Mesodermal cell (in vitro differentiated cells): ENCODE data around the gene DYRK2.
"Not testable (repeated sequence)": the region's sequence is repeated elsewhere in the genome, so short reads cannot be mapped to it uniquely, and the experiment has no call there.

ENCODE experiments used
- H3K27ac ChIP-seq: 2 replicates; pipeline ENCODE4 v1.7.0; 2013; ENCODE audit warnings: mild to moderate bottlenecking, low read depth, low read length, moderate library complexity; ENCODE audit not compliant: severe bottlenecking
- H3K36me3 ChIP-seq: 2 replicates; pipeline ENCODE4 v1.7.1; 2013; ENCODE audit warnings: mild to moderate bottlenecking, low read length, moderate library complexity; ENCODE audit not compliant: control insufficient read depth, insufficient read depth
- H3K4me1 ChIP-seq: one replicate; pipeline ENCODE4 v1.7.1; 2013; ENCODE audit warnings: mild to moderate bottlenecking, low read length; ENCODE audit not compliant: insufficient read depth, control insufficient read depth, poor library complexity, severe bottlenecking
- H3K4me3 ChIP-seq: 2 replicates; pipeline ENCODE4 v1.7.0; 2013; ENCODE audit warnings: low read length, control low read depth, mild to moderate bottlenecking; ENCODE audit not compliant: insufficient read depth, poor library complexity, severe bottlenecking; ENCODE audit errors: extremely low read depth
- H3K9me3 ChIP-seq: 2 replicates; pipeline ENCODE4 v1.7.1; 2013; ENCODE audit warnings: mild to moderate bottlenecking, low read length, moderate library complexity; ENCODE audit not compliant: control insufficient read depth
- WGBS, 2 experiments: methylation state at CpG; one replicate each; pipeline ENCODE4 v1.1.5; 2013; ENCODE audit warnings: missing lambda C conversion rate in 2 of 2; ENCODE audit not compliant: insufficient coverage in 2 of 2; 5-methylcytosine and 5-hydroxymethylcytosine counted together

The DYRK2 gene

GRCh38 chr12:67671419-67671818 lies 22.9 kb downstream of the DYRK2 start:
- peak overlapping the region; percentile 82 for H3K27ac ChIP-seq

GRCh38 chr12:67671892-67672291 lies 23.3 kb downstream of the DYRK2 start:
- H3K27ac ChIP-seq, result peak overlapping the region; percentile 82
- H3K4me3 ChIP-seq, result no peak overlapping the region
- H3K9me3 ChIP-seq, result peaks cover 17% of the 10 kb centered on the region
- H3K4me1 ChIP-seq, result peaks cover 14% of the 10 kb centered on the region
- peaks cover 3% of the 10 kb centered on the region for H3K36me3 ChIP-seq
- WGBS, 2 experiments, result 92 to 94% methylated on average over 2 of the region's 3 CpGs

More at GRCh38 chr12:67671419-67671818, 22.9 kb downstream of the DYRK2 start:
- Histone ChIP-seq H3K9me3 (peaks cover 17% of the 10 kb centered on the region), H3K4me1 (peaks cover 14% of the 10 kb centered on the region), H3K4me3 (no peak overlapping the region), H3K36me3 (peaks cover 3% of the 10 kb centered on the region)
- WGBS, 2 experiments, result 70% methylated on average over 2 of the region's 2 CpGs; no CpG with 5 or more reads in 1 of the 2 experiments

GRCh38 chr12:67672507-67672906 lies 24.0 kb downstream of the DYRK2 start:
- H3K4me1 ChIP-seq, result peaks cover 14% of the 10 kb centered on the region
- H3K9me3 ChIP-seq, result peaks cover 17% of the 10 kb centered on the region
- 100% methylated on average over 1 of the region's 2 CpGs for WGBS, 2 experiments
- not testable (repeated sequence) for H3K27ac ChIP-seq, H3K4me3 ChIP-seq, H3K36me3 ChIP-seq

GRCh38 chr12:67673509-67673908 lies 25.0 kb downstream of the DYRK2 start:
- WGBS, 2 experiments, result 95 to 100% methylated on average over 3 to 4 of the region's 4 CpGs
- H3K4me1 ChIP-seq, result peaks cover 19% of the 10 kb centered on the region
- H3K36me3 ChIP-seq, H3K4me3 ChIP-seq, H3K27ac ChIP-seq: not testable (repeated sequence)
- peaks cover 17% of the 10 kb centered on the region for H3K9me3 ChIP-seq

GRCh38 chr12:67674417-67674816 lies 25.9 kb downstream of the DYRK2 start:
- Histone ChIP-seq H3K27ac (no peak overlapping the region), H3K36me3 (peaks cover 3% of the 10 kb centered on the region), H3K9me3 (peaks cover 17% of the 10 kb centered on the region), H3K4me3 (no peak overlapping the region), H3K4me1 (peaks cover 26% of the 10 kb centered on the region)
- WGBS, 2 experiments, result 100% methylated on average over 1 of the region's 3 CpGs; no CpG with 5 or more reads in 1 of the 2 experiments

- Histone ChIP-seq H3K9me3 (peaks cover 17% of the 10 kb centered on the region), H3K4me3 (no peak overlapping the region), H3K27ac (no peak overlapping the region), H3K36me3 (peaks cover 3% of the 10 kb centered on the region), H3K4me1 (peaks cover 12% of the 10 kb centered on the region)
Observed at GRCh38 chr12:67676624-67677023, 28.1 kb downstream of the DYRK2 start.

- Histone ChIP-seq H3K4me3 (no peak overlapping the region), H3K4me1 (peaks cover 12% of the 10 kb centered on the region), H3K36me3 (peaks cover 3% of the 10 kb centered on the region), H3K27ac (no peak overlapping the region), H3K9me3 (peaks cover 17% of the 10 kb centered on the region)
- no CpG with 5 or more reads among the region's 3 CpGs for WGBS, 2 experiments
Observed at GRCh38 chr12:67677166-67677565, 28.6 kb downstream of the DYRK2 start.

GRCh38 chr12:67681105-67681778 lies 32.7 kb downstream of the DYRK2 start:
- Histone ChIP-seq H3K27ac (no peak overlapping the region), H3K36me3 (no peaks in the 10 kb centered on the region), H3K9me3 (no peaks in the 10 kb centered on the region), H3K4me1 (peaks cover 12% of the 10 kb centered on the region), H3K4me3 (no peak overlapping the region)
- WGBS, 2 experiments, result 100% methylated on average over 1 to 2 of the region's 4 CpGs

GRCh38 chr12:67681941-67682620 lies 33.5 kb downstream of the DYRK2 start:
- Histone ChIP-seq H3K4me3 (no peak overlapping the region), H3K36me3 (no peaks in the 10 kb centered on the region), H3K4me1 (peaks cover 12% of the 10 kb centered on the region), H3K9me3 (no peaks in the 10 kb centered on the region), H3K27ac (no peak overlapping the region)
- no CpG with 5 or more reads among the region's 1 CpG for WGBS, 2 experiments

- Histone ChIP-seq H3K4me3 (no peak overlapping the region), H3K9me3 (no peaks in the 10 kb centered on the region), H3K27ac (no peak overlapping the region), H3K4me1 (peaks cover 5% of the 10 kb centered on the region), H3K36me3 (no peaks in the 10 kb centered on the region)
- WGBS, 2 experiments, result no CpG with 5 or more reads among the region's 1 CpG
Observed at GRCh38 chr12:67689385-67689784, 40.8 kb downstream of the DYRK2 start.

- no peaks in the 10 kb centered on the region for H3K9me3 ChIP-seq
- H3K4me1 ChIP-seq, result peaks cover 5% of the 10 kb centered on the region
- H3K36me3 ChIP-seq, result no peaks in the 10 kb centered on the region
- no peak overlapping the region for H3K27ac ChIP-seq
- H3K4me3 ChIP-seq, result no peak overlapping the region
- WGBS, 2 experiments, result no CpG with 5 or more reads among the region's 1 CpG
Observed at GRCh38 chr12:67690656-67691055, 42.1 kb downstream of the DYRK2 start.
